Kidney epithelial cell (primary cell): ENCODE data around the gene MOB2. TPM values are rescaled to one million over a fixed set of nuclear protein-coding genes. Genes with fewer than 3 reads are reported as not detected.

Experiments
- DNase-seq: peaks from one replicate; pipeline ENCODE4 v3.0.0-alpha.2; 2010; ENCODE audit warnings: low read depth
- H3K27me3 ChIP-seq: 2 replicates; pipeline ENCODE4 v1.6.0; 2011; ENCODE audit warnings: low read length; ENCODE audit not compliant: control insufficient read depth, insufficient read depth
- H3K36me3 ChIP-seq: 2 replicates; pipeline ENCODE4 v1.5.1; 2011; ENCODE audit warnings: low read length; ENCODE audit not compliant: control insufficient read depth, insufficient read depth
- H3K4me3 ChIP-seq: 2 replicates; pipeline ENCODE4 v1.5.1; 2011; ENCODE audit warnings: low read depth, mild to moderate bottlenecking, control low read depth, low read length
- CTCF ChIP-seq: IDR thresholded peaks from 2 replicates; pipeline ENCODE4 v1.5.1; 2011; ENCODE audit warnings: mild to moderate bottlenecking, moderate library complexity, low read length, control low read depth, inconsistent platforms; ENCODE audit not compliant: insufficient read depth, poor library complexity, severe bottlenecking
- total RNA-seq: library from RNA; depleted of rRNA; stranded (reverse); fragments of >200 nt; gene quantifications from 2 replicates; pipeline ENCODE4 v1.2.3, GENCODE V29; 2015

MOB2 gene
- total RNA-seq, 1 donor from 2014 or later = 18.1 TPM

- no peaks in the 10 kb centered on the region for H3K27me3 ChIP-seq
- H3K36me3 ChIP-seq = peaks cover 1% of the 10 kb centered on the region
- no peak for DNase-seq
- TF ChIP-seq CTCF = no peak
- H3K4me3 ChIP-seq = no peak overlapping the region
Measured at GRCh38 chr11:1502168-1502953, 15.8 kb upstream of the MOB2 start.

- H3K4me3 ChIP-seq = no peak overlapping the region
- peaks cover 1% of the 10 kb centered on the region for H3K36me3 ChIP-seq
- DNase-seq = no peak
- no peaks in the 10 kb centered on the region for H3K27me3 ChIP-seq
- TF ChIP-seq CTCF = no peak
Measured at GRCh38 chr11:1501421-1502167, 15.0 kb upstream of the MOB2 start.

GRCh38 chr11:1500466-1501420 lies 14.2 kb upstream of the MOB2 start:
- H3K4me3 ChIP-seq = no peak overlapping the region
- no peak for TF ChIP-seq CTCF

GRCh38 chr11:1499899-1500298 lies 13.3 kb upstream of the MOB2 start:
- Histone ChIP-seq H3K27me3 (no peaks in the 10 kb centered on the region), H3K4me3 (no peak overlapping the region), H3K36me3 (peaks cover 1% of the 10 kb centered on the region)
- DNase-seq = no peak
- TF ChIP-seq CTCF = no peak

More at GRCh38 chr11:1500466-1501420, 14.2 kb upstream of the MOB2 start:
- Histone ChIP-seq H3K36me3 (peaks cover 1% of the 10 kb centered on the region), H3K27me3 (no peaks in the 10 kb centered on the region)
- DNase-seq = no peak

GRCh38 chr11:1499261-1499890 lies 12.8 kb upstream of the MOB2 start:
- Histone ChIP-seq H3K4me3 (no peak overlapping the region), H3K27me3 (no peaks in the 10 kb centered on the region), H3K36me3 (peaks cover 1% of the 10 kb centered on the region)
- no peak for TF ChIP-seq CTCF
- DNase-seq = no peak
